ENCODE data around the gene SLC52A1. TPM values are rescaled to one million over a fixed set of nuclear protein-coding genes. Genes with fewer than 3 reads are reported as not detected.

The SLC52A1 gene
- total RNA-seq, 1 experiment from 2014 or later = not detected

DNA sequence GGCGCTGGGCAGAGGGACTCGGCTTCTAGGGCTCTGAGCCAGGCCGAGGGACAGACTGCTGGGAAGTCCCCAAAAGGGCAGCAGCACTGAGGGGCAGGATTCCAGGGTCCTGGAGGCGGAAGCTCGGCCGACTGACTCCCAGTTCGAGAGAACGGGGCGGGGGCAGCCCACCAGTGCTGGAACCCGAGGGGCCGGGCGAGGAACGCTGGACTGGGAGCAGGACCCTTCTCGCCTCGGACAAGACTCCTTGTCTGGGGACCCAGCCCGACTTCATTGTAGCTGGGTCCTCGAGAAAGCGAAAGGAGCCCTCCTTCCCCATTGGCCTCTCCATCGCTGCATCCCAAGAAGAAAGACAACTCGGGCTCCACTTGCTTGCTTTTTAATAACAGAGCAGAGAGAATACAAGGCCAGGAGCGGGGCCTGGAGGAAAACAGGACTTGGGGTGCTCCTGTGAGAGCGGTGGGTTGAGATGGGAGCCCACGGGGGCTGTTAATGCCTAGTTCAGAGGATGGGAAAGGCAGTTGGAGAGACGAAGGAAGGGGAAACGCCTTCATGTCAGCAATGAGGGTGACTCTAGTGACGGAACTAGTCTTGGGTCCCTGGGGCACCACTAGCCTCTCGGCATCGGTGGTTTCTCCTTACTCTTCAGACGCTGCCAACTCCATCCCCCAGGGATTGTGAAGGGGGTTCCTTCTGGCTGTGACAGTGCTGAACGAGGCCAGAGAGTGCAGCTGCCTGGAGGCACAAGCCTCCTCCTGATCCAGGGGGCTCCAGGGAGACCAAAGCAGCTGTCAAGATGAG lies 47.3 kb downstream of the SLC52A1 start:
- DNase-seq (ENCODE audit: low read depth) = no peak

DNA sequence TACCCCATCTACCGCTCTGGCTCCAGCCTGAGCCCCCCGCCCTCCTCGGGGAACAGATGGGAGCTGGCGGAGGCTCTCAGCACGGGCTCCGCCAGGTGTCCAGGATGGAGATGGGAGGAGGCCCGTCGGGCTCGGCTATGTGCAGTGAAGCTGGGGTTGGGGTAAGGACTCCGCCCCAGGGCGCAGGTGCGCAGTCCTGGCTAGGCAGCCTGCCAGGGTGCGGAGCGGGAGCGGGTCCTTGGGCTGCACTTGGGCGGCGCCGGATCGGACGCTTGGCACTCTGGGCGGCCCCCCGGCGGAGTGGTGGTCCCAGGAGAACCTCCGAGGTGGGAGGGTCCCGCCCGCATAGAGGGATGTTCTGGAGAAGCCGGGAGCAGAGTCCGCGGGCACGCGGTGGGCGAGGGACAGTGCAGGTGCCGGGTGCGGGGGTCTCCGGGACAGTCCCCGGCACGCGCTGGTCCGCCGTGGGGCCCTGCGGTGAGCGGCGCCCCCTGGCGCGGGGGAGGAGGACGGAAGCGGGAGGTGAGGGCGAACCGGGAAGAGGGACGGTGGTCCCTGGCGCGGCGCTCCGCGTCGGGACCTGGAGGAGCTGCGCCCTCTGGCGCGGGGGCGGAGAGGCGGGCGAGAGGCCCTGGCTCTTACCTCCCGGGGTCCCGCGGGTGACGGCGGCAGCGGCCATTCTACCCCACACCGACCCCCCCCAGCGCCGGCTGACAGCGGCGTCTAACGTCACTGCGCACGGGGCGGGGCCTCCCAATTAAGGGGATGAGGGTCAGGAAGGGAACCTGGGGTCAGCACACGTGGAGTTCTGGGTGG lies 48.1 kb downstream of the SLC52A1 start, which contains the start of gene CAMTA2:
Gene CAMTA2 (minus strand): TSS at position 725 of the 816 bp plus-strand sequence. CDS start 1,453 bp downstream, outside the sequence.
- peak; percentile 68 for DNase-seq (ENCODE audit: low read depth)

DNA sequence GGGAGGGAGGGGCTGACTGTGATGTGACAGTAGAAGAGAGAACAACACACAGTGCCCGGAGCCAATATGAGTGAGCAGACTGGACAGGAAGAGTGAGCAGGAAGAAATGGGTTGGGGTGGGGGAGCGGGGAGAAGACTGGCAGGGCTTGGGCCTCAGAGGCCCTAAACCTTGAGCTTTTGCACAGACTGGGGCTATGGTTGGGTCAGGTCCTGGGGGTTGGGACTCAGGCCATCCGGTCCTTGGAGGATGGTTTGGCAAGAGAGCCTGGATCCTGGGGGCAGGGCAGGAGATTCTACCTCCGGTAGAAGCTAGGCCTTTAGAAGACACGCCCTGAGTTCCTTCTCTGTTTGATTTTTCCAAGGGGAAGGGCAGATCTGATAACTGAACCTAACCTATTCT lies 48.8 kb downstream of the SLC52A1 start:
- no peak for DNase-seq (ENCODE audit: low read depth)

Other genes with a start within 250 kb of the SLC52A1 start
- 0.96 and 1.3 TPM in 2 replicates for gene VMO1, start 249.1 kb downstream of the SLC52A1 start, total RNA-seq (2014; rRNA removed; shearing (Covaris generic))
- gene GLTPD2, start 246.5 kb downstream of the SLC52A1 start, total RNA-seq (2014; rRNA removed; shearing (Covaris generic)) = not detected in 2 replicates
- gene PSMB6, start 239.3 kb downstream of the SLC52A1 start, total RNA-seq (2014; rRNA removed; shearing (Covaris generic)) = 319 and 393 TPM in 2 replicates
- 7.0 and 12.1 TPM in 2 replicates for gene PLD2, start 228.3 kb downstream of the SLC52A1 start, total RNA-seq (2014; rRNA removed; shearing (Covaris generic))
- gene MINK1, start 202.1 kb downstream of the SLC52A1 start, total RNA-seq (2014; rRNA removed; shearing (Covaris generic)) = 11.0 and 11.1 TPM in 2 replicates
- 0.12 and 0.20 TPM in 2 replicates for gene C17orf107, start 135.9 kb downstream of the SLC52A1 start, total RNA-seq (2014; rRNA removed; shearing (Covaris generic))
- not detected in 2 replicates for gene CHRNE, start 132.3 kb downstream of the SLC52A1 start, total RNA-seq (2014; rRNA removed; shearing (Covaris generic))
- gene GP1BA, start 103.1 kb downstream of the SLC52A1 start, total RNA-seq (2014; rRNA removed; shearing (Covaris generic)) = not detected in 2 replicates
- gene SLC25A11, start 95.4 kb downstream of the SLC52A1 start, total RNA-seq (2014; rRNA removed; shearing (Covaris generic)) = 45.3 and 71.5 TPM in 2 replicates
- gene RNF167, start 95.2 kb downstream of the SLC52A1 start, total RNA-seq (2014; rRNA removed; shearing (Covaris generic)) = 24.0 and 25.2 TPM in 2 replicates
- gene PFN1, start 86.9 kb downstream of the SLC52A1 start, total RNA-seq (2014; rRNA removed; shearing (Covaris generic)) = 894 and 1,372 TPM in 2 replicates
- gene ENO3, start 84.3 kb downstream of the SLC52A1 start, total RNA-seq (2014; rRNA removed; shearing (Covaris generic)) = 2.3 and 2.9 TPM in 2 replicates
- 33.2 and 35.9 TPM in 2 replicates for gene SPAG7, start 67.6 kb downstream of the SLC52A1 start, total RNA-seq (2014; rRNA removed; shearing (Covaris generic))
- 2.9 and 3.9 TPM in 2 replicates for gene CAMTA2, start 47.8 kb downstream of the SLC52A1 start, total RNA-seq (2014; rRNA removed; shearing (Covaris generic))
- 0.24 TPM in 1 of 2 replicates, not detected in the other for gene INCA1, start 37.9 kb downstream of the SLC52A1 start, total RNA-seq (2014; rRNA removed; shearing (Covaris generic))
- gene KIF1C, start 37.5 kb downstream of the SLC52A1 start, total RNA-seq (2014; rRNA removed; shearing (Covaris generic)) = 21.4 and 32.9 TPM in 2 replicates
- gene ZFP3, start 43.0 kb upstream of the SLC52A1 start, total RNA-seq (2014; rRNA removed; shearing (Covaris generic)) = 0.36 and 0.39 TPM in 2 replicates
- gene ZNF232, start 76.5 kb upstream of the SLC52A1 start, total RNA-seq (2014; rRNA removed; shearing (Covaris generic)) = 6.0 and 9.6 TPM in 2 replicates
- gene USP6, start 80.6 kb upstream of the SLC52A1 start, total RNA-seq (2014; rRNA removed; shearing (Covaris generic)) = not detected in 2 replicates
- gene ZNF594, start 156.4 kb upstream of the SLC52A1 start, total RNA-seq (2014; rRNA removed; shearing (Covaris generic)) = 4.4 and 4.7 TPM in 2 replicates
- not detected in 2 replicates for gene SCIMP, start 199.4 kb upstream of the SLC52A1 start, total RNA-seq (2014; rRNA removed; shearing (Covaris generic))
- 17.9 and 18.3 TPM in 2 replicates for gene RABEP1, start 246.9 kb upstream of the SLC52A1 start, total RNA-seq (2014; rRNA removed; shearing (Covaris generic))